ENCODE data around the gene GARRE1.
"Not testable (repeated sequence)": the region's sequence is repeated elsewhere in the genome, so short reads cannot be mapped to it uniquely, and the experiment has no call there.

GARRE1 gene

GRCh38 chr19:34237939-34238338 is 16.4 kb upstream of the GARRE1 start:
- Histone ChIP-seq H3K9me3 (ENCODE audit: control extremely low read depth in 1 of 5, control insufficient read depth in 4 of 5, insufficient read depth in 2 of 5, low read depth in 1 of 5, low read length in 4 of 5) (no peaks in the 10 kb centered on the region), H3K4me3 (ENCODE audit: control insufficient read depth in 1 of 7, extremely low read depth in 1 of 7, insufficient read depth in 4 of 7, low read depth in 2 of 7, low read length in 6 of 7) (no peak overlapping the region), H3K27me3 (replicated peaks in 2 of 5; ENCODE audit: control insufficient read depth in 4 of 5, insufficient read depth in 5 of 5, low read length in 4 of 5) (no peaks in the 10 kb centered on the region), H3K36me3 (ENCODE audit: control insufficient read depth in 4 of 4, insufficient read depth in 4 of 4, low read length in 3 of 4) (no peaks in the 10 kb centered on the region), H3K4me1 (ENCODE audit: control extremely low read depth in 1 of 4, control insufficient read depth in 4 of 4, insufficient read depth in 4 of 4, low read length in 3 of 4) (peaks cover 0 to 8% (median 4%) of the 10 kb centered on the region in 4 experiments), H3K27ac (ENCODE audit: insufficient read depth in 1 of 2, low read depth in 1 of 2, low read length in 2 of 2, poor library complexity in 1 of 2, severe bottlenecking in 2 of 2) (no peak overlapping the region)
- POLR2A ChIA-PET, result interaction anchor here (0.6 kb wide), 1 partner anchor 11 kb away, joined by 3 read pairs; no protein-coding TSS in a partner anchor
- DNase-seq, result no peak
- CTCF ChIA-PET, result no interaction called here
- WGBS (ENCODE audit: insufficient coverage), result 95% methylated on average over 3 of the region's 4 CpGs

DNA sequence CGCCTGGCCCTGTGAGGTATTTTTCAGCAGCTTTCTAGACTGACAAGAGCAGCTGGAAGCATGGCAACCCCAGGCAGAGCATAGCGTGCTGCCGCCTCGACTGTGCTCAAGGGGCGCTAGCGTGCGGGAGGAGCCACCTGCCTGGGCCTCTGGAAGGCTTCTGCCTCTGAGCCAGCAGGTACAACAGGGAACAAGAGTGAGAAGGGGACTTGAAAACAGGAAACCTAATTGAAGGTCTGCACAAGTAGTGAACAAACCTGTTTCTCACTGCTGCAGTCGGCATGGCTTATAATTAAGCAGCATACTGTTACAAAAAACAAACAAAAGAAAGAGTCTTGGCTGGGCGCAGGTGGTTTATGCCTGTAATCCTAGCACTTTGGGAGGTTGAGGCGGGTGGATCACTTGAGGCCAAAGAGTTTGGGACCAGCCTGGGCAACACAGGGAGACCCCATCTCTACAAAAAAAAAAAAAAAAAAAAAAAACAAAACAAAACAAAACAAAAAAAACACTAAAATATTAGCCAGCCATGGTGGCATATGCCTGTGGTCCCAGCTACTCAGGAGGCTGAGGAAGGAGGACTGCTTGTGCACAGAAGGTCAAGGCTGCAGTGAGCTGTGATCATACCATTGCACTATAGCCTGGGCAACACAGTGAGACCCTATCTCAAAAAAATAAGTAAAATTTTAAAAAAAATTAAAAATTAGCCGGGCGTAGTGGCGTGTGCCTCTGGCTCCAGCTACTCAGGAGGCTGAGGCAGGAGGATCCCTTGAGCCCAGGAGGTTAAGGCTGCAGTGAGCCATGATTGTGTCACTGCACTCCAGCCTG is 12.6 kb upstream of the GARRE1 start:
- ChIA-PET POLR2A (no interaction called here), CTCF (no interaction called here)
- Histone ChIP-seq H3K9me3 (ENCODE audit: control extremely low read depth in 1 of 5, control insufficient read depth in 4 of 5, insufficient read depth in 2 of 5, low read depth in 1 of 5, low read length in 4 of 5) (no peaks in the 10 kb centered on the region), H3K4me1 (ENCODE audit: control extremely low read depth in 1 of 4, control insufficient read depth in 4 of 4, insufficient read depth in 4 of 4, low read length in 3 of 4) (no peaks in the 10 kb centered on the region), H3K27me3 (replicated peaks in 2 of 5; ENCODE audit: control insufficient read depth in 4 of 5, insufficient read depth in 5 of 5, low read length in 4 of 5) (no peaks in the 10 kb centered on the region), H3K4me3 (ENCODE audit: control insufficient read depth in 1 of 7, extremely low read depth in 1 of 7, insufficient read depth in 4 of 7, low read depth in 2 of 7, low read length in 6 of 7) (no peak overlapping the region), H3K36me3 (ENCODE audit: control insufficient read depth in 4 of 4, insufficient read depth in 4 of 4, low read length in 3 of 4) (no peaks in the 10 kb centered on the region), H3K27ac (ENCODE audit: insufficient read depth in 1 of 2, low read depth in 1 of 2, low read length in 2 of 2, poor library complexity in 1 of 2, severe bottlenecking in 2 of 2) (no peak overlapping the region)
- peak in 2 of 3 donors; percentile 19 to 31 for DNase-seq
- WGBS (ENCODE audit: insufficient coverage), result 96% methylated on average over 6 of the region's 13 CpGs

GRCh38 chr19:34243138-34243875 is 11.0 kb upstream of the GARRE1 start:
- H3K36me3 ChIP-seq (ENCODE audit: control insufficient read depth in 4 of 4, insufficient read depth in 4 of 4, low read length in 3 of 4); H3K9me3 ChIP-seq (ENCODE audit: control extremely low read depth in 1 of 5, control insufficient read depth in 4 of 5, insufficient read depth in 2 of 5, low read depth in 1 of 5, low read length in 4 of 5); H3K4me1 ChIP-seq (ENCODE audit: control extremely low read depth in 1 of 4, control insufficient read depth in 4 of 4, insufficient read depth in 4 of 4, low read length in 3 of 4); H3K27ac ChIP-seq (ENCODE audit: insufficient read depth in 1 of 2, low read depth in 1 of 2, low read length in 2 of 2, poor library complexity in 1 of 2, severe bottlenecking in 2 of 2); H3K27me3 ChIP-seq (replicated peaks in 2 of 5; ENCODE audit: control insufficient read depth in 4 of 5, insufficient read depth in 5 of 5, low read length in 4 of 5); H3K4me3 ChIP-seq (ENCODE audit: control insufficient read depth in 1 of 7, extremely low read depth in 1 of 7, insufficient read depth in 4 of 7, low read depth in 2 of 7, low read length in 6 of 7); DNase-seq; CTCF ChIA-PET: not testable (repeated sequence)
- WGBS (ENCODE audit: insufficient coverage), result 97% methylated on average over 8 of the region's 10 CpGs
- POLR2A ChIA-PET, result interaction anchor here (0.6 kb wide), 1 partner anchor 29 kb away, joined by 3 read pairs; no protein-coding TSS in a partner anchor

DNA sequence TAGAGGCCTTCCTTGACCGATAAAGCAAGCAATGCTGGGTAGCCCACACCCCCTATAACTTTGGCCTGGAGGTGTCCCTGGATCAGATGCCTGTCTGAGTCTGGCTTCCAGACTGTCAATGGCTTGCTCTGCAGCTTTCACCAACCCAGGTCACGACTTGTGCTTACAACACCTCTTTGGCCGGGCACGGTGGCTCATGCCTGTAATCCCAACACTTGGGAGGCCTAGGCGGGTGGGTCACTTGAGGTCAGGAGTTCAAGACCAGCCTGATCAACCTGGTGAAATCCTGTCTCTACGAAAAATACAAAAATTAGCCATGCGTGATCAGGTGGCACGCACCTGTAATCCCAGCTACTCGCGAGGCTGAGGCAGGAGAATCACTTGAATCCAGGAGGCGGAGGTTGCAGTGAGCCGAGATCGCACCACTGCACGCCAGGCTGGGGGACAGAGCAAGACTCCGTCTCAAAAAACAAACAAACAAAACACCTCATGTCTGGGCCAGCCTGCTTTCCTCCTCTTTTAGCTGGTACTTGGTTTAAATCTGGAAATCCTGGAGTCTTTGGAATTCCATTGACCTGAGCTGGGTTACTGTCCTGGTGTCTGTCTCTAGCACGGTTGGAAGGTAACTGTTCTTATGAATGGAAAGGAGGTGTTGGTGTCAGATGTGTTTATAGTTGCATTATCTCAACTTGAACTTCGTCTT is 10.3 kb upstream of the GARRE1 start:
- ChIA-PET POLR2A (no interaction called here), CTCF (interaction anchor here (1.0 kb wide), 1 partner anchor 94 kb away, joined by 3 read pairs; no protein-coding TSS in a partner anchor)
- Histone ChIP-seq H3K27me3 (replicated peaks in 2 of 5; ENCODE audit: control insufficient read depth in 4 of 5, insufficient read depth in 5 of 5, low read length in 4 of 5) (no peaks in the 10 kb centered on the region), H3K27ac (ENCODE audit: insufficient read depth in 1 of 2, low read depth in 1 of 2, low read length in 2 of 2, poor library complexity in 1 of 2, severe bottlenecking in 2 of 2) (no peak overlapping the region), H3K9me3 (ENCODE audit: control extremely low read depth in 1 of 5, control insufficient read depth in 4 of 5, insufficient read depth in 2 of 5, low read depth in 1 of 5, low read length in 4 of 5) (no peaks in the 10 kb centered on the region), H3K36me3 (ENCODE audit: control insufficient read depth in 4 of 4, insufficient read depth in 4 of 4, low read length in 3 of 4) (no peaks in the 10 kb centered on the region), H3K4me1 (ENCODE audit: control extremely low read depth in 1 of 4, control insufficient read depth in 4 of 4, insufficient read depth in 4 of 4, low read length in 3 of 4) (no peaks in the 10 kb centered on the region), H3K4me3 (ENCODE audit: control insufficient read depth in 1 of 7, extremely low read depth in 1 of 7, insufficient read depth in 4 of 7, low read depth in 2 of 7, low read length in 6 of 7) (no peak overlapping the region)
- WGBS (ENCODE audit: insufficient coverage), result 94% methylated on average over 14 of the region's 17 CpGs
- DNase-seq, result no peak

DNA sequence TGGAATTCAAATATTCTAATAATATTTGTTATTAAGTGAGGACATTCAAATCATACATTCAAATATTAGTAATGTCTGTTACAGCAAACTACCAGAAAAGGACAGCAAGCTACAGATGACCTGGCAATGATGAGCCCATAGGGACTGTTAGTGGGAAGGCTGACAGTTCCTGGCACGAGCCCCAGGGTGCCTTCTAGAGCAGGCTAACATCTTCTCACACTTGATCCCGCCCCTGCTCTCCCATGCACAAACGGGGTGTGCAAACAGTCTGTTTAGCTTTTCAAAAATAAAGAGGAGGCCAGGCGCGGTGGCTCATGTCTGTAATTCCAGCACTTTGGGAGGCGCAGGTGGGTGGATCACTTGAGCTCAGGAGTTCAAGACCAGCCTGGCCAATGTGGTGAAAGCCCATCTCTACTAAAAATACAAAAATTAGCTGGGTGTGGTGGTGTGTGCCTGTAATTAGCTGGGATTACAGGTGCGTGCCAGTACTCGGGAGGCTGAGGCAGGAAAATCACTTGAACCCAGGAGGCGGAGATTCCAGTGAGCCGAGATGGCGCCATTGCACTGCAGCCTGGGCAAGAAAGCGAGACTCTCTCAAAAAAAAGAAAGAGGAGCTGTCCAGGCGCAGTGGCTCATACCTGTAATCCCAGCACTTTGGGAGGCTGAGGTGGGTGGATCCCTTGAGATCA is 9.6 kb upstream of the GARRE1 start:
- Histone ChIP-seq H3K27me3 (replicated peaks in 2 of 5; ENCODE audit: control insufficient read depth in 4 of 5, insufficient read depth in 5 of 5, low read length in 4 of 5) (no peaks in the 10 kb centered on the region), H3K27ac (ENCODE audit: insufficient read depth in 1 of 2, low read depth in 1 of 2, low read length in 2 of 2, poor library complexity in 1 of 2, severe bottlenecking in 2 of 2) (no peak overlapping the region), H3K36me3 (ENCODE audit: control insufficient read depth in 4 of 4, insufficient read depth in 4 of 4, low read length in 3 of 4) (no peaks in the 10 kb centered on the region), H3K9me3 (ENCODE audit: control extremely low read depth in 1 of 5, control insufficient read depth in 4 of 5, insufficient read depth in 2 of 5, low read depth in 1 of 5, low read length in 4 of 5) (no peaks in the 10 kb centered on the region), H3K4me3 (ENCODE audit: control insufficient read depth in 1 of 7, extremely low read depth in 1 of 7, insufficient read depth in 4 of 7, low read depth in 2 of 7, low read length in 6 of 7) (no peak overlapping the region), H3K4me1 (ENCODE audit: control extremely low read depth in 1 of 4, control insufficient read depth in 4 of 4, insufficient read depth in 4 of 4, low read length in 3 of 4) (no peaks in the 10 kb centered on the region)
- no peak for DNase-seq
- ChIA-PET CTCF (interaction anchor here (0.9 to 1.0 kb wide), 2 partner anchors 25 to 93 kb away, joined by 3 read pairs; no protein-coding TSS in a partner anchor), POLR2A (no interaction called here)
- WGBS (ENCODE audit: insufficient coverage), result 92% methylated on average over 11 of the region's 13 CpGs

DNA sequence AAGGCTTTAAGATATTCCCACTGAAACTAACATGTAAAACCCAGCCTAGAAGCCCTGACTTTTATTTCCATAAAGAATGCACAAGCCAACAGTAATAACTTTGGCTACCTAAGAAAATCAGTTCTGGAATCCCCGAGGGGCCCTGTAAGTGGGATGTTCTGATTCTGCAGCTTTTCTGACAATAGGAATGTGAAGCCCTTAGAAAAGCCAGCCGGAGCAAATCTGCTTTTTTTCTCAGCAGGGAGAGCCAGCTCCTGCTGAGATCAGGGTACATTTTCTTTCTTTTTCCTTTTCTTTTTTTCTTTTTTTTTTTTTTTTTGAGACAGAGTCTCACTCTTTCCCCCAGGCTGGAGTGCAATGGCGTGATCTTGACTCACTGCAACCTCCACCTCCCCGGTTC is 8.0 kb upstream of the GARRE1 start:
- no peaks in the 10 kb centered on the region for H3K27me3 ChIP-seq (replicated peaks in 2 of 5; ENCODE audit: control insufficient read depth in 4 of 5, insufficient read depth in 5 of 5, low read length in 4 of 5)
- no peak overlapping the region for H3K4me3 ChIP-seq (ENCODE audit: control insufficient read depth in 1 of 7, extremely low read depth in 1 of 7, insufficient read depth in 4 of 7, low read depth in 2 of 7, low read length in 6 of 7)
- POLR2A ChIA-PET, result interaction anchor here (0.6 kb wide), 2 partner anchors 30 to 134 kb away, joined by 3 to 4 read pairs; no protein-coding TSS in a partner anchor
- no peak for DNase-seq
- no peak overlapping the region for H3K27ac ChIP-seq (ENCODE audit: insufficient read depth in 1 of 2, low read depth in 1 of 2, low read length in 2 of 2, poor library complexity in 1 of 2, severe bottlenecking in 2 of 2)
- H3K9me3 ChIP-seq (ENCODE audit: control extremely low read depth in 1 of 5, control insufficient read depth in 4 of 5, insufficient read depth in 2 of 5, low read depth in 1 of 5, low read length in 4 of 5), result no peaks in the 10 kb centered on the region
- CTCF ChIA-PET, result no interaction called here
- WGBS (ENCODE audit: insufficient coverage), result 75% methylated on average over 1 of the region's 4 CpGs
- H3K36me3 ChIP-seq (ENCODE audit: control insufficient read depth in 4 of 4, insufficient read depth in 4 of 4, low read length in 3 of 4), result no peaks in the 10 kb centered on the region
- no peaks in the 10 kb centered on the region for H3K4me1 ChIP-seq (ENCODE audit: control extremely low read depth in 1 of 4, control insufficient read depth in 4 of 4, insufficient read depth in 4 of 4, low read length in 3 of 4)
